ENCODE data around the gene HOMER1. TPM values are rescaled to one million over a fixed set of nuclear protein-coding genes. Genes with fewer than 3 reads are reported as not detected.

HOMER1 gene
- total and polyA plus RNA-seq, 9 of the 15 experiments (the other 6 are each of a cell fraction or from before 2014, with no cell fraction given) = 6.3 to 39.9 (median 9.9) TPM

- Histone ChIP-seq H3K36me3 (ENCODE audit: control insufficient read depth, insufficient read depth, low read length) (no peaks in the 10 kb centered on the region), H2AFZ (ENCODE audit: low read depth, low read length) (no peak overlapping the region), H3K27me3 (ENCODE audit: control insufficient read depth in 2 of 2, insufficient read depth in 2 of 2, low read length in 2 of 2) (no peaks in the 10 kb centered on the region), H3K4me1 (replicated peaks in 1 of 2; ENCODE audit: control insufficient read depth in 2 of 2, insufficient read depth in 2 of 2, low read length in 2 of 2) (no peaks in the 10 kb centered on the region), H3K4me3 (no peak overlapping the region), H3K4me2 (ENCODE audit: insufficient read depth, low read length) (no peak overlapping the region), H3K27ac (ENCODE audit: extremely low read depth, low read depth, low read length) (no peak overlapping the region), H3K9me1 (ENCODE audit: control insufficient read depth, insufficient read depth, low read length) (no peaks in the 10 kb centered on the region), H3K9me3 (replicated peaks; ENCODE audit: control insufficient read depth, insufficient read depth, low read depth, low read length) (0 out of 2 replicates have a peak, but pooled peaks cover 3% of the 10 kb centered on the region), H4K20me1 (replicated peaks; ENCODE audit: control insufficient read depth, insufficient read depth, low read length) (no peaks in the 10 kb centered on the region), H3K79me2 (ENCODE audit: control insufficient read depth, insufficient read depth, low read length) (no peaks in the 10 kb centered on the region), H3K9ac (ENCODE audit: insufficient read depth in 1 of 2, low read depth in 2 of 2, low read length in 2 of 2) (no peak overlapping the region)
- ATAC-seq (no peak), FAIRE-seq (no peak), DNase-seq (ENCODE audit: extremely low read depth in 1 of 4, low spot score in 3 of 4) (no peak)
- no CpG with 5 or more reads among the region's 1 CpG for WGBS (ENCODE audit: insufficient coverage, low coverage, missing lambda C conversion rate)
- intact Hi-C loops (cut with micrococcal nuclease) (no loop called here), in situ Hi-C loops (cut with MboI) (no loop called here)
- CTCF ChIA-PET (ENCODE audit: low intra/inter-chr PET ratio) = no interaction called here
- TF ChIP-seq FOXK1 (CRISPR knock-in tag; IDR thresholded peaks at IDR 0.05; ENCODE audit: borderline replicate concordance) = no peak
- TF ChIP-seq MYNN (IDR thresholded peaks at IDR 0.05) = no peak
- TF ChIP-seq MYNN (CRISPR knock-in tag; IDR thresholded peaks at IDR 0.05) = no peak
- TF ChIP-seq PKNOX1 (IDR thresholded peaks at IDR 0.05) = no peak
- POLR2A ChIA-PET = interaction anchor here (0.6 to 0.9 kb wide), 2 partner anchors 9 to 734 kb away, joined by 3 read pairs; no protein-coding TSS in a partner anchor
- no TSS peak for BruUV-seq (replicated peaks)
These were observed 13.5 kb upstream of the HOMER1 start for GRCh38 chr5:79527431-79527830.

GRCh38 chr5:79526928-79527327 is 13.0 kb upstream of the HOMER1 start:
- no peaks in the 10 kb centered on the region for H4K20me1 ChIP-seq (replicated peaks; ENCODE audit: control insufficient read depth, insufficient read depth, low read length)
- H3K79me2 ChIP-seq (ENCODE audit: control insufficient read depth, insufficient read depth, low read length) = no peaks in the 10 kb centered on the region
- BruUV-seq (replicated peaks) = no TSS peak
- no peak overlapping the region for H3K27ac ChIP-seq (ENCODE audit: extremely low read depth, low read depth, low read length)
- 27% methylated on average over 5 of the region's 5 CpGs for WGBS (ENCODE audit: insufficient coverage, low coverage, missing lambda C conversion rate)
- intact Hi-C loops (cut with micrococcal nuclease) (no loop called here), in situ Hi-C loops (cut with MboI) (no loop called here)
- H3K4me2 ChIP-seq (ENCODE audit: insufficient read depth, low read length) = no peak overlapping the region
- no peaks in the 10 kb centered on the region for H3K9me1 ChIP-seq (ENCODE audit: control insufficient read depth, insufficient read depth, low read length)
- ATAC-seq (no peak), DNase-seq (ENCODE audit: extremely low read depth in 1 of 4, low spot score in 3 of 4) (no peak), FAIRE-seq (no peak)
- H3K9ac ChIP-seq (ENCODE audit: insufficient read depth in 1 of 2, low read depth in 2 of 2, low read length in 2 of 2) = no peak overlapping the region
- ChIA-PET POLR2A (interaction anchor here (0.6 to 0.9 kb wide), 2 partner anchors 9 to 734 kb away, joined by 3 read pairs; no protein-coding TSS in a partner anchor), CTCF (ENCODE audit: low intra/inter-chr PET ratio) (no interaction called here)
- no peaks in the 10 kb centered on the region for H3K4me1 ChIP-seq (replicated peaks in 1 of 2; ENCODE audit: control insufficient read depth in 2 of 2, insufficient read depth in 2 of 2, low read length in 2 of 2)
- H3K36me3 ChIP-seq (ENCODE audit: control insufficient read depth, insufficient read depth, low read length) = no peaks in the 10 kb centered on the region
- H2AFZ ChIP-seq (ENCODE audit: low read depth, low read length) = no peak overlapping the region
- no peak for TF ChIP-seq CUX1 (CRISPR knock-in tag; IDR thresholded peaks at IDR 0.05)
- TF ChIP-seq MEF2D (tag; conservative IDR thresholded peaks at IDR 0.05; ENCODE audit: low read depth) = no peak
- H3K27me3 ChIP-seq (ENCODE audit: control insufficient read depth in 2 of 2, insufficient read depth in 2 of 2, low read length in 2 of 2) = no peaks in the 10 kb centered on the region
- 0 out of 2 replicates have a peak, but pooled peaks cover 3% of the 10 kb centered on the region for H3K9me3 ChIP-seq (replicated peaks; ENCODE audit: control insufficient read depth, insufficient read depth, low read depth, low read length)
- no peak overlapping the region for H3K4me3 ChIP-seq
